ENCODE measurements around the gene CTIF.
"Not testable (repeated sequence)": the region's sequence is repeated elsewhere in the genome, so short reads cannot be mapped to it uniquely, and the experiment has no call there.

CTIF gene

GRCh38 chr18:48711651-48712486 lies 173.0 kb downstream of the CTIF start:
- DNase-seq, result no peak

DNA sequence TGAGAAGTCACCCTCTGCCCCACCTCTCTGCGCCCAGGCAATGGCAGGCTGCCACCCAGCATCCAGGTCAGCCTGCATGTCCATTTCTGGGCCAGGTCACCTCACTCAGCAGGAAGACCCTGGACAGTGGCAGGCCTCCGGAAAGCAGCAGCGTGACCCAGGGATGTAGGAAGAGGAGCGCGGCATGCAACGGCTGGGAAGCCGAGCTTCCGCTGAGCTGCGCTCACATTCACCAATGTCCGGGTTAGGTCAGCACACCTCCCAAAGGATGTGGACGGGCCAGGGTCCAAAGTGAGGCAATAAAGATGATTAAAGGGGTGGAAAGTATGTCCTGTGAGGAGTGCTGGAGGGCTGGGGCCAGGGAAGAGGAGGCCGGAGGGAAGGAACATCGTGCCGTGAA lies 174.5 kb downstream of the CTIF start:
- DNase-seq, result no peak

DNA sequence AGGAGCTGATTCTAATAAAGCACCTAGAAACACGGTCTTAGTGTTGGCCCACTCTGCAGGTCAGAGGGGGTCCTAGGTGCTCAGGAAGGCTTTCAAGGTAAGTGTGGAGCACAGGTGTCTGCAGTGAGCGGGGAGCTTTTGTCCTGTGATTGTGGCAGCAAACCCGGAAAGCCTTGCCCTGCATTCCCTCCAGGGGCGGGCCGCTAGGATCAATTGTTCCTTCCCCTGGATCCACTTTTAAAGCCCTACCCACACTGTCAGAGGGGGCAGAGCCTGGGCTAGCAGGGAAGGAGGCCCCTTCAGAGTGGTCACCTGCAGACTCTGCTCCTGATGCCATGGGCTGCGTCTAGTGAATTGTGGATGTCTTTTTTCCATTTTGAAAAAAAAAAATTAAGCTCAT lies 176.0 kb downstream of the CTIF start:
- no peak for DNase-seq

DNA sequence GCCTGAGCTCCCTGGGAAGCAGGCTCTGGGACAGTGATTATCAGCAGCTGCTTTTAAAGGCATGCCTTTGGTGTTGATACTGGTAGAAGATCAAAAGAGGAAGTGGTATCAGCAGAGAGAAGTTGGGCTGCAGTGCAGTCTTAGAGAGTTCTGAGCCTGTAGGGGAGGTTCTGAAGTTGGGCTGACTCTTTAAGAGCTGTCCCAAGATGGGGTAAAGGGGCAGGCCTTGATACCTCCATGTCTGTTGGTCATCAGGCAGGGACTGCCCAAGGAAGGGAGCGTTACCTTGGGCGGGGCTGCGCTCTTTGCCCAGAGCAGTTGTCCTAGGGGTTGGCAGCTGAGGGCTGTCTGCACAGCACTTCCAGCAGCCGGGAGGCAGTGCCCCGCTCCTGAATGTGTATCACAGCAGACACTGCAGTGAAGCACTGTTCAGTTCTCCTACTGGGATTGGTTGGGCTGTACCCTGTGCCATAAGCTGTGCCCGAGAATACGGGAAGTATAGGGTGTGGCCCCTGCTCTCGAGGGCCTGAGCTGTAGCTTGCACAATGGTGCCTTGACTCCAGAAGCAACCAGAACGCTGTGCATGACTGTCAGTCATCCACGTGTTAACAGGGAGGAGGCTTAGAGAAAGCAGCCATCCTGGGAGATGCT lies 177.0 kb downstream of the CTIF start:
- no peak for DNase-seq

DNA sequence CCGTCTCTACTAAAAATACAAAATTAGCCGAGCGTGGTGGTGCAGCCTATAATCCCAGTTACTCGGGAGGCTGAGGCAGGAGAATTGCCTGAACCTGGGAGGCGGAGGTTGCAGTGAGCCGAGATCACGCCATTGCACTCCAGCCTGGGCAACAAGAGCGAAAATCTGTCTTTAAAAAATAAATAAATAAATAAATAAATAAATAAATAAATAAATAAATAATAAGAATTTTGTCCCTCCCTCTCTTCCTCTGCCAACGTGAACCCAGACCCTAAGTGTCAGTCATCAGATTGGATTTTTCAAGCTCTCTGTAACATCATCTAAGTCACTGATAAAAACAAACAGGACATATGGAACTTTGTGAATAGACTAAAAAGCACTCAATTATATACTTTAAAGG lies 178.4 kb downstream of the CTIF start:
- DNase-seq, result not testable (repeated sequence)

GRCh38 chr18:48718251-48718959 lies 179.6 kb downstream of the CTIF start:
- no peak for DNase-seq

DNA sequence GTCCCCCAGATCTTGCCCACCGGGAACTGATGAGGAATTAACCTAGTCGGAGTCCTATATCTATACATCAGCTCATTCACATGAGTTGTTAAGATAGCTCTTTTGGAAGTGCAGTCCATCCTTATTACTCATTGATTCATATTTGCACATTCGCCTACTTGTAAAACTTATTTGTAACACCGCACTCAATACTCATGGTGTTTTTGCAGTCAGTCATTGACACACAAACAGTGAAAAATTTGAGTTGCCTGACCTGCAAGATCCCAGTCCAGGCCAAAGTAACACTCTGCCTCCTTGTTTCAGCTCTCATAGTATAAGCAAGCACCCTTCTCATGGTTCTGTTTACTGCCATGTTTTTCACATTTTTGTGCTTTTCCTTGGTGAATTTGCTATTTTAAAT lies 180.6 kb downstream of the CTIF start:
- DNase-seq, result no peak

- DNase-seq, result no peak
These were observed 181.3 kb downstream of the CTIF start for GRCh38 chr18:48719974-48720654.

GRCh38 chr18:48720655-48721025 lies 181.8 kb downstream of the CTIF start:
- no peak for DNase-seq

GRCh38 chr18:48721312-48721711 lies 182.5 kb downstream of the CTIF start:
- no peak for DNase-seq

GRCh38 chr18:48723016-48723415 lies 184.2 kb downstream of the CTIF start:
- no peak for DNase-seq

DNA sequence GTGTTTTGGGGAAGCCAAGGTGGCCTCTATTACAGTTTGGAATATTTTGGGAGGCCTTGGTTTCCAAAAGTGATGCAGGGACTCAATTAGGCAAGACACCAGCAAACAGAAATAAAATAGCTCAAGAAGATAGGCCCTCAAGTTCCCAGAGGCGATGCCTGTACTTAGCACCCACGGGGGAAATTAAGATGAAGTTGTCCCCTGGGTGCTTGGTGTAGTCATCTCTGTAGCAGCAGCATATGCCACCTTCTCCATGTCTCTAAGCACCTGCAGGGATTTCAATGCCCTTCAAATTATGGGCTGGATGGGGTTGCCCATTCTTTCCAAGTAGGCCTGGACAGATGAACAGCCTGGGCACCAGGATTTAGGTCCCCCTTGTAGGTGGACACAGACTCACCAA lies 185.0 kb downstream of the CTIF start:
- DNase-seq, result no peak

DNA sequence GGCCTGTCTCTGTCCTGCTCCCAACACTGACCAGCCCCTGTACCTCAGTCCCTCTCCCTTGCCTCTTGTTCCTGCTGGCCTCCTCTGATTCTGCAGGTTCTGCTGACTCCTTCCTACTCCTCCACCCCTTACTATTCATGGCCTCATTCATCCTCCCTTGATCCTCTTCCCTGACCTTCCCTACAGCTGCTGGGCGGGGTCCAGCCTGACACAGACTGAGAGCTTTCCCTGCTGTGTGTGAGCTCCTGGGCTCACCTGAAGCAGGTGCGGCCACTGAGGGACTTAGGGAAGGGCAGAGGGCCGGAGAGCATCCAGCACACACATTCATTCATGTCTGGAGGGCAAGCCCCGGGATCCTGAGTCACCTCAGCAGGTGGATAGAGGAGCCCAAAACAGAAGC lies 185.6 kb downstream of the CTIF start:
- no peak for DNase-seq

GRCh38 chr18:48724939-48725338 lies 186.1 kb downstream of the CTIF start:
- DNase-seq, result no peak

- DNase-seq, result no peak
These were observed 186.7 kb downstream of the CTIF start for GRCh38 chr18:48725562-48725961.

DNA sequence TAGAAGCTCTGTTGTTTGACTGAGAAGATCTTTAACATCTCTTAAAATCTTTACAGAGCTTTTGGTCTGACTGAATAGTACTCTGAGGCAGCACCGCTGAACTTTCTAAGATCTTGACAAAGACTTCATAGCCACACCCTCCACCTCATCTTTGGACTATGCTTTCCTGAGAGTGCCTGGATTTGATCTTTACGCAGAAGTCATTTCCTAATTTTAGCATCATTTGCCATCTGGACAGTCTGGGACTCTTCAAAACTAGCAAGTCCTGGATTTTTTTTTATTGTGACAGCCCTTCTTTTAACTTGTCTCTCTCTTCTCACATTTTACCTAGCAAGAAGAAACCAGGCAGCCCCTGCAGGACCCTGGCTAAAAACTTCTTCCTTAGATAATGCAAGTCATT lies 188.8 kb downstream of the CTIF start:
- no peak for DNase-seq

DNA sequence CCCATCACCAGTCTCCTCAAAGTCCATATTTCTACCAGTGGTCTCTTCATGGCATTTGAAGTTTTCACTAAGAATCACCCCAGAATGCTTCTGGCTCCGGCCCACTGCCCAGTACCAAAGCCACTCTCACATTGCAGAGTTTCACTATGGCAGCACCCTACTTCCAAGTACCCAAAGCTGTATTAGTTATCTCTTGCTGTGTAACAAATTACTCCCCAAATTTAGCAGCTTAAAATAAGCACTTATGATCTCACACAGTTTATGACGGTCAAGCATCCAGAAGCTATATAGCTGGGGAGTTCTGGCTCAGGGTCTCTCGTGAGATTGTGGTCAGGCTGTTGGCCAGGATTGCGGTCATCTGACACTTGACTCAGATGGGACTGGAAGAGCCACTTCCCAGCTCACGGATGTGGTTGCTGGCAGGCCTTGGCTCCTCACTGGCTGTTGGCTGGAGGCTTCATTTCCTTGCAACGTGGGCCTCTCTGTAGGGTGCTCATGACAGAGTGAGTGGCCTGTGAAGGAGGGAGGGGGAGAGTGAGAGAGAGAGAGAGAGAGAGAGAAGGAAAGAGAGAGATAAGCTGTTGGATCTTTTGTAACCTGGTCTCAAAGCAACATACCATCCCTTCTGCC lies 189.5 kb downstream of the CTIF start:
- DNase-seq, result no peak

DNA sequence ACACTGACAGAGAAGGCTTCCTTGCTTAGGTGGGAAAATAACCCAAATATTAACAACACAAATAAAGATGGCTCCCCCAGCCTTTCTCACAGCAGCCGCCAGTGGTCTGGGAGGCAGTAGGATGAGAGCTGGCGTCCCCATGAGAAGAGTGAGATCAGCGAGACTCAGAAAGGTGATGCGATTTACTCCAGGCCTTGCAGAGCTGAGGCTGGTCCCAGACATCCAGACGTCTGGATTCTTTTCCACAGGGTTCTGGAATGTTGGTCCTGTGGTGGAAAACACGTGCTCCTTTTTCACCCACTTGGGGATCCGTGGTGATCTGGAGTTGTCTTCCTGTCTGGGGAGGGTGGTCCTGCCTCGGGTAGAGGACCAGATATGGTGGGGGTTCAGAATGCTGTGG lies 190.6 kb downstream of the CTIF start:
- DNase-seq, result no peak

DNA sequence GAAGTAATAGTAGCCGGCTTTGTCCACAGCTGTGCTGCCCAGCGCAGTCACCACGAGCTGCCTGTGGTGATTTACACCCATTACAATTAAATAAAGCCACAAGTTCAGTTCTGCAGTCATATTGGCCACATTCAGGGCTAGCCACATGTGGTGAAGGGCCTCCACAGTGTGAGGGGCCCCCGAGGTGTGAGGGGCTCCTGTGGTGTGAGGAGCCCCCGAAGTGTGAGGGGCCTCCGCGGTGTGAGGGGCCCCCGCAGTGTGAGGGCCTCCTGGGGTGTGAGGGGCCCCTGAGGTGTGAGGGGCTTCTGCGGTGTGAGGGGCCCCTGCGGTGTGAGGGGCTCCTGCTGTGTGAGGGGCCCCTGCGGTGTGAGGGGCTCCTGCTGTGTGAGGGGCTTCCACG lies 191.2 kb downstream of the CTIF start:
- DNase-seq, result no peak

DNA sequence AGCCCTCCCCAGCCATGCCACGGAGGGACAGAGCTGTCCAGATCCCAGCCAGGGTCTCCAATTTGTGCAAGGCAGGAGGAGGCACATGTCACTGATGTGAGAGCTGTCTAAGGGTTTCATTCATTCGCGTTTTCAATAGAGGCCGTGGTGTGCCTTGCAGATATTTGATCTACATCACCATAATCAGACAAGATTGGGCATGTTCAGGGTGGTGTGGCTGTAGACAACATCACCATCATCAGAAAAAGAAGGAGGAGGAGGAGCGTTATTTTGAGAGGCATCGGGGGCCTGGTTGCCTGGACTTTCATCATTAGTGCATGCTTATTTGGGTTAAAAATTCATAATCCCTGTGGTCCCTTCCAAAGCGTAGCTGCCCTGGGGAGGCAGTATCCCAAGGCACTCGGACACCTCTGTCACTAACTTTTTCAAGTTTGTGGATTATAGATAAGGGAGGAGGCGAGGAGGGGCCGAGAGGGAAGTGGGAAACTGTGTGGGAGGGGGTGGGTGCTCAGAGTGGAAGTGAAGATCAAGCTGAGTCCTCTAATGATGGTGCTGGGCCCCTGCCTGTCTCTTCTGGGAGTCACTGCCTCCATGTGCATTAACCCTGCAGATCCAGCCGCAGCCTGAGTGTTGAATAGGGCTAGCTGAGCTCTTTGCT lies 194.1 kb downstream of the CTIF start:
- DNase-seq, result no peak

DNA sequence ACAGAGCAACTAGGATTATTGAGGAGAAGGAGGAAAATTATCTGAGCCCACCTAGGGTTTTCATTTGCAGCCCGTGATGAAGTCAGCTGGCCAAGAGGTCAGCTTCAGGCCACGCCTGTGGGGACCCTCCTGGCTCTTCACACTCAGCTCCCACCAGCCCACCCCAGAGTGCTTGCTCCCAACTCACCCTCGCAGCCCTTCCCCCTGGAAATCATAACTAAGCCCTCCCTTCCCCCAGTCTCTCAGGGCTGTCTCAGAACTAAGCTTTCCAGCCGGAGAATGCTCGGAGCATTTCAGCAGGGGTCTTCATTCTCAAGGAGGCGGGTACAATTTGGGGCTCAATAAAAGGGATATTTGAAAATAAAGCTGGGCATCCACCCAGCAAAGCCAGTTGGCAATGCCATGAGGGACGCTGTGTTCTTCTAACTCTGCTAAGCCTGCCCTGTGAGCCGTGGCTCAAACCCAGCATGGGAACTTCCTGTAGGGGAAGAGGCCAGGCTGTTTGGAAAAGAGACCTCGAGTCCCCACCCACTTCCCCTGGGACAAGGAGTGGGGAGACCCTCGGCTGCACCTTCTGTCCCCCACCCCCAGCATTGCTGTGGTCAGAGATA lies 194.9 kb downstream of the CTIF start:
- no peak for DNase-seq

DNA sequence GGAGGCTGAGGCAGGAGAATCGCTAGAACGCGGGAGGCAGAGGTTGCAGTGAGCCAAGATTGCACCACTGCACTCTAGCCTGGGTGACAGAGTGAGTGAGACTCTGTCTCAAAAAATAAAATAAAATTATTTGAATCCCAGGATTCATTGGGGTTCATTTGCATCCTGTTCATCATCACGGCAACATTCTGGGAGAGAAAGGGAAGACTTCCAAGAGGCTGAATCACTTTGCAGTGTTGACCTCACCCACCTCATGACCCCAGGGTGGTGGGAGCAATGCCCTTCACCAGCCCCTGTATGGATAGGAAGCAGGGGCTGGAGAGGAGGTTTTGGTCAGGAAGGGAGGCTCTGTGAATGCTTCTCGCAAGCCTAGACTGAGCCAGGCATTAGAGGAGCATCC lies 195.6 kb downstream of the CTIF start:
- no peak for DNase-seq

Data from NCI-H187 (cell line).